Right kidney (tissue), 1 donor: ENCODE data around the gene SLC43A3.
A peak's percentile ranks its signal among the peaks of the same experiment; 100 is the strongest.
"Not testable (repeated sequence)": the region's sequence is repeated elsewhere in the genome, so short reads cannot be mapped to it uniquely, and the experiment has no call there.

ENCODE experiments used
- DNase-seq: peaks from one replicate; pipeline ENCODE4 v3.0.0-alpha.2; 2016

SLC43A3 gene

GRCh38 chr11:57460022-57460757 is 33.3 kb upstream of the SLC43A3 start, which contains the start of gene RTN4RL2:
TSS of gene RTN4RL2 (plus strand) at chr11:57460528. CDS start at chr11:57460866, 338 bp downstream.
- DNase-seq: peak; percentile 69

- DNase-seq: peak; percentile 58
Observed at GRCh38 chr11:57459164-57460021, 32.5 kb upstream of the SLC43A3 start.

- peak; percentile 73 for DNase-seq
Observed at GRCh38 chr11:57458410-57459163, 31.7 kb upstream of the SLC43A3 start.

GRCh38 chr11:57458060-57458409 is 31.1 kb upstream of the SLC43A3 start:
- DNase-seq: peak; percentile 20

GRCh38 chr11:57457643-57458023 is 30.7 kb upstream of the SLC43A3 start:
- DNase-seq: no peak

- DNase-seq: peak; percentile 80
Observed at GRCh38 chr11:57456960-57457642, 30.2 kb upstream of the SLC43A3 start.

GRCh38 chr11:57453543-57454177 is 26.7 kb upstream of the SLC43A3 start:
- DNase-seq: no peak

- no peak for DNase-seq
Observed at GRCh38 chr11:57446055-57446454, 19.1 kb upstream of the SLC43A3 start.

- not testable (repeated sequence) for DNase-seq
Observed at GRCh38 chr11:57445122-57445394, 18.1 kb upstream of the SLC43A3 start.

- no peak for DNase-seq
Observed at GRCh38 chr11:57444362-57445121, 17.6 kb upstream of the SLC43A3 start.

GRCh38 chr11:57440744-57441414 is 14.0 kb upstream of the SLC43A3 start:
- DNase-seq: no peak

GRCh38 chr11:57439786-57440185 is 12.9 kb upstream of the SLC43A3 start:
- no peak for DNase-seq

GRCh38 chr11:57438345-57439285 is 11.7 kb upstream of the SLC43A3 start:
- DNase-seq: no peak

- DNase-seq: no peak
Observed at GRCh38 chr11:57436031-57436430, 9.1 kb upstream of the SLC43A3 start.

GRCh38 chr11:57434640-57435546 is 8.0 kb upstream of the SLC43A3 start:
- no peak for DNase-seq

- no peak for DNase-seq
Observed at GRCh38 chr11:57432714-57433163, 5.8 kb upstream of the SLC43A3 start.

- DNase-seq: no peak
Observed at GRCh38 chr11:57432149-57432561, 5.2 kb upstream of the SLC43A3 start.

- DNase-seq: no peak
Observed at GRCh38 chr11:57430952-57431351, 4.0 kb upstream of the SLC43A3 start.
